Lower leg skin (tissue), 4 donors: Measurements from ENCODE around the gene CHN2. TPM values are rescaled to one million over a fixed set of nuclear protein-coding genes. Genes with fewer than 3 reads are reported as not detected.

Source experiments
- DNase-seq, 2 donors: peaks; one replicate each; pipeline ENCODE4 v3.0.0-alpha.2; 2019; ENCODE audit warnings: low spot score in 2 of 2
- H3K4me3 ChIP-seq: fragments of 200-600 bp; sonication (generic); 2 replicates; pipeline ENCODE4 v1.5.1; 2017; ENCODE audit warnings: mild to moderate bottlenecking, low read depth; ENCODE audit not compliant: poor library complexity, severe bottlenecking
- CTCF ChIP-seq, 3 donors: fragments of 450-650 bp; IDR thresholded peaks; one replicate each; pipeline ENCODE4 v1.5.1; 2016; ENCODE audit warnings: antibody characterized with exemption in 3 of 3, mild to moderate bottlenecking in 3 of 3, moderate library complexity in 2 of 3
- POLR2A ChIP-seq, 2 donors: fragments of 450-650 bp; IDR thresholded peaks; one replicate each; pipeline ENCODE4 v1.6.1; 2016 to 2017; ENCODE audit warnings: antibody characterized with exemption in 2 of 2, mild to moderate bottlenecking in 1 of 2, moderate library complexity in 1 of 2
- WGBS, 2 donors: methylation state at CpG; one replicate each; pipeline ENCODE4 v1.1.5; 2018; 5-methylcytosine and 5-hydroxymethylcytosine counted together
- intact Hi-C: fragments of 100-400 bp; cut with DNase I; formaldehyde crosslinking; loops from one replicate; pipeline ENCODE4 v1.15.0; 2023; ENCODE audit warnings: low total_unique reads
- total RNA-seq, 4 donors: library from RNA; depleted of rRNA; stranded (reverse); fragments of >200 nt; gene quantifications; one replicate each; pipeline ENCODE4 v1.1.0, GENCODE V29; 2016

Gene CHN2
- total RNA-seq, 4 donors from 2014 or later, result 1.0 to 3.8 (median 2.0) TPM

GRCh38 chr7:29314148-29314547, 119.6 kb downstream of the CHN2 start:
- no peak for TF ChIP-seq POLR2A (IDR thresholded peaks at IDR 0.05)
- no peak for TF ChIP-seq CTCF (IDR thresholded peaks at IDR 0.05)
- no peak overlapping the region for H3K4me3 ChIP-seq
- no peak for DNase-seq
- WGBS, 2 donors, result 89 to 97% methylated on average over 1 of the region's 1 CpG
- intact Hi-C loops, result no loop called here

GRCh38 chr7:29315122-29315891, 120.7 kb downstream of the CHN2 start:
- H3K4me3 ChIP-seq, result no peak overlapping the region
- DNase-seq, result no peak
- intact Hi-C loops, result no loop called here
- 69 to 84% methylated on average over 3 of the region's 3 CpGs for WGBS, 2 donors
- TF ChIP-seq POLR2A (IDR thresholded peaks at IDR 0.05), result no peak
- TF ChIP-seq CTCF (IDR thresholded peaks at IDR 0.05), result no peak

- WGBS, 2 donors, result 97 to 98% methylated on average over 2 of the region's 2 CpGs
- intact Hi-C loops, result no loop called here
- DNase-seq, result no peak
- TF ChIP-seq POLR2A (IDR thresholded peaks at IDR 0.05), result no peak
- TF ChIP-seq CTCF (IDR thresholded peaks at IDR 0.05), result no peak
- no peak overlapping the region for H3K4me3 ChIP-seq
Measured at GRCh38 chr7:29315892-29316270, 121.3 kb downstream of the CHN2 start.

GRCh38 chr7:29316926-29317325, 122.4 kb downstream of the CHN2 start:
- H3K4me3 ChIP-seq, result no peak overlapping the region
- WGBS, 2 donors, result 78 to 84% methylated on average over 3 of the region's 3 CpGs
- TF ChIP-seq POLR2A (IDR thresholded peaks at IDR 0.05), result no peak
- TF ChIP-seq CTCF (IDR thresholded peaks at IDR 0.05), result no peak
- intact Hi-C loops, result no loop called here
- no peak for DNase-seq

- H3K4me3 ChIP-seq, result no peak overlapping the region
- 82 to 86% methylated on average over 9 of the region's 9 CpGs for WGBS, 2 donors
- DNase-seq, result no peak
- TF ChIP-seq POLR2A (IDR thresholded peaks at IDR 0.05) (no peak), CTCF (IDR thresholded peaks at IDR 0.05) (no peak)
- intact Hi-C loops, result no loop called here
Measured at GRCh38 chr7:29318853-29319718, 124.5 kb downstream of the CHN2 start.
